NCI-H524 treated with DMSO at 0.1 percent for 48 hours (cell line): ENCODE measurements around the gene TMED10.
"Not testable (repeated sequence)": the region's sequence is repeated elsewhere in the genome, so short reads cannot be mapped to it uniquely, and the experiment has no call there.

ENCODE experiments used
- DNase-seq: peaks from one replicate; lab custom pipeline; 2025; lab: John Stamatoyannopoulos, UW

Gene TMED10

DNA sequence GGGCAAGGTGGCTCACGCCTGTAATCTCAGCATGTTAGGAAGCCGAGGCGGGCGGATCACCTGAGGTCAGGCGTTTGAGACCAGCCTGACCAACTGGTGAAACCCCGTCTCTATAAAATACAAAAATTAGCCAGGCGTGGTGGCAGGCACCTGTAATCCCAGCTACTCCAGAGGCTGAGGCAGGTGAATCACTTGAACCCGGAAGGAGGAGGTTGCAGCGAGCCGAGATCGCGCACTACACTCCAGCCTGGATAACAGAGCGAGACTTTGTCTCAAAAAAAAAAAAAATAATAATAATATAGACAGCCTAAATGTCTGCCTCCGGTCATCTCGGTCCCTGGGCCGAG, 49.0 kb downstream of the TMED10 start:
- DNase-seq, result not testable (repeated sequence)

DNA sequence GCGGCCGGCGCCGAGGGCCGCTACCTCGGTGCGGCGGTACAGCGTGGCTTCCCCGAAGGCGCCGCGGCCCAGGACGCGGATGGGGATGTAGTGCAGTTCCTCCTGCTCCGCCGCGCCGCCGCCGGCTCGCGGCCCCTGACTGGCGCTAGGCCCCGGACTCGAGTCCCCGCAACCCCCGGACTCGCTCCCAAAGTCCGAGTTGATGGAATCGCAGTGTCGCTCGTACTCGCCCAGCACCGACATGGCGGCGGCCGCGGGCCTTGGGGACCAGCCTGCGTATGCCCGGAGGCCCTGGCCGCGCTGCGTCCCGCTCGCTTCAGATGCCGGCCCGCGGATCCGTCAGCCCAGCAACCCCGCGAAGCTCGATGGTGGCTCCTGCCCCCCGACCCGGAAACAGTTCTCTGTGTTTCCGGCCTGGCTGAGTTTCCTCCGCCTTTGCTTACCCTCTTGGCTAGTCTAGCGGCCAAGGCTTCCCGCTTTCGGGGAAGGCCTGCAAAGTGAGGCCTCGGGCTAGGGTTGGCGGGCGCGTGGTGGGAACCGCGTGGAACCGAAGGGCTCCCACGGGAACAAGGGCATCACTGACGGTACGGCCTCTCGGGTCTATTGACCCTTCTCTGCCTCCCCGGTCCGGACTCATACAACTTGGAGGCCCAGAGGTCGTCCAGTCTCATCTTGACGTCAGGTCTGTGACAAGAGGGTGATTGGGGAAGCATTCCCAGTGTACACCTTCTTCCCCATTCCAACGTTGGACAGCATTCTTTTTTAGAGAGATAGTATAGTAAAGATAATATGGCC, 49.5 kb downstream of the TMED10 start, which contains the start of gene NEK9:
Gene NEK9 (minus strand): TSS at position 370 of the 795 bp plus-strand sequence. CDS start 127 bp downstream, at position 243.
- peak; percentile 68 for DNase-seq

DNA sequence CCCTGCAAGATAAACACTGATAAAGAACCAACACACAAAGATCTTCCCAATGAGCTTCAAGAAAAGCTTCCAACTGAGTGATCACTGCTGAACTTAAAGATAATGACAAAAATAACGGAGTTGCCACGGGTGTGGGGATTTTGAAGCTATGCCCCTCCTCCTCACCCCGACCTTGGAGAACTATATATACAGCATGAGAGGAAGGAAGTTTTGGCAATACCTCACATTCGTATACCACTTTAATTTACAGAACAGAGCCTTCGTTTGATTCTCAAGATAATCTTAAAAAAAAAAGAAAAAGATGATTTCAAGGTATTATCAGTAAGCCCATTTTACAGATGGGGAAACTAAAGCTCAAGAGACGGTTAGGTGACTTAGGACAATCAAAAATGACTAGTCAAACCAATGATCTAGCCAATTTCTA, 50.3 kb downstream of the TMED10 start:
- no peak for DNase-seq

DNA sequence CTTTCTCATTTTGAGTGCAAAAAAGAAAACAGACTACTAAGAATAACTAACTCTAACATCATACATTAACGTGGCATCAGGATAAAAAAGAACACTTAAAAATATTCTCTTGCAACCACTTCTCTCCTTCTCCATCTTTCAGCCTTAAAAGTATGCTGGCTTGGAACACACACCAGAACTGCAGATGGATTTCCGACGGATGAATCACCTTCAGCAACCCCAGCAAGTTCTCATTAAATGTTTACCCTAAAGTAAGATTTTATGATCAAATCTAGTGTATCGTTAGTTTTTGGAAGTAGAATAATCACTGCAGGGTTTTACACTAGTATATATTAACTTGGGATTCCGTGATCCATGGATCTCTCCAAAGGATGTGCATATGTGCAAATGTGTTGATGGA, 50.8 kb downstream of the TMED10 start:
- no peak for DNase-seq

DNA sequence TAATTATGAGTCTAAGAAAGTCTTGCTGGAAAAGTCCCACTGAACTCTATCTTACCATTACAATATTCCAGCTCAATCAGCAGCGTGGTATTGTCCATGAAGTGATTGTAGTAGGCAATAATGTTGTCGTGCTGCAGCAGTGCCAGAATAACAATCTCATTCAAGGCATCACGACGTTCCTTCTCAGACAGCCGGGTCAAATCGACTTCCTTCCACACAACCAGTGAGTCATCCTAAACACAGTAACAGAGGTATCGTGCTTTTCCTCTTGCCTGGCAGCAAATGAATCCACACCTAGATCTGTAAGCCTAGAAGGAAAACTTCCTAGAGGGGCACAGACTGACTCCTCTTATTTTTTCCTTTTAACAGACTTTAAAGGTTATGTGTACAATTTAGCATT, 52.4 kb downstream of the TMED10 start:
- no peak for DNase-seq

DNA sequence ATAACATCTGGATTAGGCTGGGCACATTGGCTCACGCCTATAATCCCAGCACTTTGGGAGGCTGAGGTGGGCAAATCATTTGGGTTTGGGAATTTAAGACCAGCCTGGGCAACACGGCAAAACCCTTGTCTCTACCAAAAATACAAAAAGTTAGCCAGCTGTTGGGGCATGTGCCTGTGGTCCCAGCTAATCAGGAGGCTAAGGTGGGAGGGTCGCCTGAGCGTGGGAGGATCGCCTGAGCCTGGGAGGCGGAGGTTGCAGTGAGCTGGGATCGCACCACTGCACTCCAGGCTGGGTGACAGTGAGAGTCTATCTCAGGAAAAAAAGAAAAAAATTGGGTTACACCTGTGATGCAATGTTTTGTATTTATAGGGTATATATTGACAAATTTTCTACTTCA, 54.9 kb downstream of the TMED10 start:
- no peak for DNase-seq

DNA sequence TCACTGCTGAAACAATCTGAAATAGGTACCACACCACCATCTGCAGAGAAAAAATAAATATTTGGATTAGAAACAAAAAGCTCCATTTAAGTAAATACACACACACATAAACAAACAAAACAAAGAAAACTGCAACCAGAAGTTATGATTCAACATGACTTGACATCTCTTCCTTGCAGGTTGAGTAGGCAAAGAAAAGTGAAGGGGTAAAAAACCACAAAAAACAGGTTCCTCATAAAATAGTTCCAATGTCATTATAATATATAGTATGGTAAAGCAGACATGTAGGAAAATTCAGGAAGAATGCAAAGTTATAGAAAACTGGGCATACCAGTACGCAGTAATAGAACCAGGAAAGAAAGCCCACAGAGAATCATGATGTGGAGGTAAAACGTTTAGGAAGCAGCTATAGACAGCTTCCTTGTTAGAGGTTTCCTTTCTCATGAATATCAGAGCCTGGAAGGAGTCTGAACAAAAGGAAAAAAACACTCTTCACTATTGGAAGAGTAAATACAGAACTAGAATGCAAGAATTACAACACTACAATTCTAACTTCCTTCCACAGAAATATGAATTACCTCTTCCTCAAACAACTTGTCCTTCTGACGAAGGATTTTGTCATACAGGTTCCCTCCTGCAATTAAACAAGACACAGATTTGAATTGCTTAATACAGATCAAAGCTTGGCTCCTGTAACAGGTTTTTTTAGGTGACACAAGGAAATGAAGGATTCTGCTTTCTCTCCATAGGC, 55.7 kb downstream of the TMED10 start:
- no peak for DNase-seq

DNA sequence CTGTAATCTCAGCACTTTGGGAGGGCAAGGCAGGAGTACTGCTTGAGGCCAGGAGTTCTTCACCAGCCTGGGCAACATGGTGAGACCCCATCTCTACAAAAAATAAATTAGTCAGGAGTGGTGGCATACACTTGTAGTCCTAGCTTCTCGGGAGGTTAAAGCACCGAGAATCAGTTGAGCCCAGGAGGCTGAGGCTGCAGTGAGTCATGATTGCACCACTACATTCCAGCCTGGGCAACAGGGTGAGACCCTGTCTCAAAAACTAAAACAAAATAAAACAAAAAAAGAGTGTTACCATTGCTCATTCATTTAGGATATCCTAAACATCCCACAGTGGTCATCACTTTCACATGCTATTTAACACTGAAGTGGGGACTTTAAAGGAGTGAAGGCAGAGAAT, 57.4 kb downstream of the TMED10 start:
- DNase-seq, result no peak

DNA sequence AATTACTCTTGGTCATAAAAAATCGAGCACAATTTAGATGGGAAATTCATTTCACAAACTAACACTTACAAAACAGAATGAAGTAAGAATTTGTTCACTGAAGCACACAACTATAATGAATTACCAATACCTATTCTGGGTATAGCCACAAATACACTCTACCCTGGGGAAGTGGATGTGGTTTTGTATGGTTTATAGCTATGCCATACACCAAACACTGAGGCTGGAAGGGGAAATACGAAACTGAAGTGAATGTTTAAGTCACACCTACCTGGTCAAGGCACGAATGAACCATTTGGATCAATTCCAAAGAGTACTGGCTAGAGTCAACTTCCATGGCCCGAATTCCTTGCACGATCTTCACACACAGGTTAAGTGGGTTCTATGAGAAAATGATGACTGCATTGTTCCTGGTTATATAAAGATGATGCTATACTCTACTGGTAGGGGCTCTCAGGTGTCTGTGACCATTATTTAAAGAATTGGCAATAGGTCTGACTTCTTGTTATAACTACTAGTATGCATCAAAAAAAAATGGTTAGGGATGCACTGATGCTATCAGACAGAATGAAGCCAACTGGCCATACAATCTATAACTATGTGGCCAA, 62.4 kb downstream of the TMED10 start:
- no peak for DNase-seq

DNA sequence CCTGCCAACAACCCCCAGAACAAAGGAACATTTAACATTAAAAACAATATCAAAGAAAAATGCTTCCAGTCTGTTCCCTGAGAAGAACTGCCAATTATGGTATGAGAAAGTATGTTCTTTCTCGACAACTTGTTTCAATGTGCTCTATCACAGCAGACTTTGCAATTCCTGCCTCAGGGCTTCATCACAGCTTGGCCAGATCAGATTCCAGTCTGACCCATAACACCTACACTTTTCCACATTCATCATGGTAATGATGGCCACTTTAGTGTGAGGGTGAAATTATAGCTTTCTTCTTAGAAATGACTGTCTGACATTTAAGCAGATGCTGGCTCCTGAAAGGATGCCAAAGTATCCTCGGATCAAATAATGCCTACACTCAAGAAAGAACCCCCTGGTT, 66.5 kb downstream of the TMED10 start:
- DNase-seq, result no peak

DNA sequence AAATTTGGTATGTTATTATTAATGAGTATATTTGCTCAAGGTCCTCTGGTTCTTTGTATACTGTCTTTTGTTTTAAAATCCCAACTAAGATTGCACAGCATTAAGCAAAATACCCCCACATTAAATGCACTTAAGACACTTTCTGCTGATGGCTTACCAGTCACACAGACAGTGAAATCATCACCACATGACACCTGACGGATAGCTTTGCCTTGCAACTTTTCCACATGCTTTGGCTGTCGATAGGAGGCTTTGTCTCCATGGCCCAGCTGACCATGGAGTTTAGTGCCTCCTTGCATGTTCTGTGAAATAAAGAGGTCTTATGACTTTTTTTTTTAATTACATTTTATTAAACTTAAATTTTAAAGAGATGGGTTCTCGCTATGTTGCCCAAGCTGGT, 69.2 kb downstream of the TMED10 start:
- no peak for DNase-seq

DNA sequence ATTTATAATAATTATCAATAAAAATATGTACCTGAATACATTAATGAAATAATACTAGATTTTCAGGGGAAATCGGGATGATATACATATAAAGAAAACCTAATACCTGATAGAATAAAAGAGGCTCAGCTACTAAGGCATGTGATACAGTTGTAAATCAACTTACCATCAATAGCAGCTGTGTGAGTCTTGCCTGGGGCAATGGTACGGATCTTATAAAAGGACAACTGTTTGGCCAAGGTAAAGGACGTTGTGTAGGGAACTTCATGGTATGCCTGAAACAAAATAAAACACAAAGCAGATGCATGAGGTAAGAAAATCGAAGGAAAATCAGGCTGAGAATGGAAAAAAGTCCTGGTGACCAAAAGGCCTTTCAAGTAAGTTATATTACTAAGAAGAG, 74.9 kb downstream of the TMED10 start:
- no peak for DNase-seq

DNA sequence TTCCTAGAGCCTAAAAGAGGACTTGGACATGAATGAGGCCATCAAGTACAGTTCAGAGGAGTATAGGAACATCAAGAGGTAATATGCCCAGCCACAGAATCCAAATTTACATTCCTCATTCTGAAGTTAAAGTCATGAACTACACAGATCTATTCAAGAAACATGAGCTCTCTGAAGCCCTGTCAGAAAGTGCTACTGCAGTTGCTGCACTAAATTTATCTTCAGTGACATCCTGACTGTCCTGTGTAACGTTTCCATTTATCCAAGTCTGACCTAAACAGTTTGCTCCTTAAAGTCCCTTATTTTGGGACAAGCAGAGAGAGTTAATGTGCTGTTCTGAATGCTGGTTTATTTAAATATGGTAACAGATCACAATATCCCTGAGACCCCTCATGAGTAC, 77.7 kb downstream of the TMED10 start:
- DNase-seq, result no peak

DNA sequence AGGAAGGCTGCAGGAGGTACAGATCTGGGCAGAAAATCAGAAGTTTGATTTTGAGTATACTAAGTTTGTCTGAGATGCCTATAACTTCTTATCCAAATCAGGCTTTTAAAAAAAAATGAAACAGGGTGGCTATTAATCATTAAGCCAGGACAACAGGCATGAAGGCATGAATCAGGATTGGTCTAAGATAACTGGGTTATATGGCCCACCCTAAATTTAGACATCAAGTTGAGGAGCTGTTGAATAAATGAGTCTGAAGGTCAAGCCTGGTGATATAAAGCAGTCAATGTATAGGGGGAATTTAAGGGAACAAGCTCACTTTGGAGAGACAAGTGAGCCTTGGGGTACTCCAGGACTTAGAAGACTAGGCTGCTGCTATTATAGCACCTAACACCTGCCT, 78.2 kb downstream of the TMED10 start:
- no peak for DNase-seq

DNA sequence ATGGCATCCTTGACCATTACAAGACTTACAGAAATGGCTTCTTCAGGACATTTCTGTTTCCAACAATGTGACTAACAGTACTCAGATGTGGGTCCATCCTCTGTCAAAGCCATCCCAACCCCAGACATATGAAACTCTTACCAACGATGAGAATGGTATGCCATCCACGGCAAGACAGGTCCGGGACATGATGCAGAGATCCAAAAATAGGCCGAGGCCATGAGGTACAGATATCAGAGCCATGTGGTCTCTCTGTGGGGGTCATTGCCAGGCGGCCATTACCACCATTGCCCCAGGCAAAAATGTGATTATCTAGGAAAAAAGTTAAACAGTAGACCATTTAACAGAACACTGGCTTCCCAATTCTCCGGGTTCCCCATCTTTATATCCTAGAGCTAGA, 79.5 kb downstream of the TMED10 start:
- DNase-seq, result no peak

DNA sequence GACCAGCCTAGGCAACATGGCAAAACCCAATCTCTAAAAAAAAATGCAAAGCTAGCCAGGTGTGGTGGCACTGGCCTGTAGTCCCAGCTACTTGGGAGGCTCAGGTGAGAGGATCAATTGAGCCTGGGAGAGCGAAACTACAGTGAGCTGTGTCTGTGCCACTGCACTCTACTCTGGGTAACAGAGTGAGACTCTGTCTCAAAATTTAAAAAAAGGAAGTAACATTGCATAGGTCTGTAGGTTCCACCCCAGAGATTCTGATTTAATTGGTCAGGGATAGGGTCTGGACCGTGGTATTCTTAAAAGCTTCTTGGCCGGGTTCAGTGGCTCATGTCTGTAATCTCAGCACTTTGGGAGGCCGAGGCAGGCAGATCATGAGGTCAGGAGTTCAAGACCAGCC, 80.7 kb downstream of the TMED10 start:
- no peak for DNase-seq

DNA sequence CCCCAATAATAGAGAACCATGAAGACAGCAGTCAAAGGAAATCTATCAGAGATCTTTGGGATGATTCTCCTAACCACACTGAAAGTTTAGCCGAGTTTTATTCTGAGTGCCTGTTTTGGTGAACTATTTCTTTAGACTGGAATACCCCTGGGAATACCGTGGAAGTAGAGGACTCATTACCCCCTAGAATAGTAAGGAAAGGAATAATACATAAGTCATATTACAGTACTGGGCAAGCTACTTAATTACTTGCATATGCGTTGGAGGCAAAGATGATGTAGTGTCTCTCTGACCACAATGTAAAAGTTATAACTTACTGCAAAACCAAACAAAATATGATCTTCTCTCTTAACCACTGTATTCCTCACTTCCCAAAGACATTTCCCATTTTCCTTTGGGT, 81.5 kb downstream of the TMED10 start:
- no peak for DNase-seq

DNA sequence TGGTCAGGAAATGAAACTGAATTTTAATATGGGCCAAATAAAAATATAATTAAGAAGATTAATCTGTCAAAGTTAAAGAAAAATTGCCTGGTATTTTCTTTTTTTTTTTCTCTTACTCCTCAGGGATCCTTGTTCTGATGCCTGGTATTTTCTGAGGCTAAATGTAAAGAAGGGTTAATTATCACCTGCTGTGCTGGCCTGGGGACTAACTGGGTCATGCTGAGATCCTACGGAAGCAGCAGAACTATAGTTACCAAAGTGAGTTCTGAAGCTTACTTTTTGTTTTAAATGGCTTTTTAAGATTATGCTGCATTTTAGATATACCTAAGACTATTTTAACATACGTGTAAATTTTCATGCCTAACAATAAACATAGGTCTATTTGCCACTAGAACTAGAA, 83.7 kb downstream of the TMED10 start:
- no peak for DNase-seq

DNA sequence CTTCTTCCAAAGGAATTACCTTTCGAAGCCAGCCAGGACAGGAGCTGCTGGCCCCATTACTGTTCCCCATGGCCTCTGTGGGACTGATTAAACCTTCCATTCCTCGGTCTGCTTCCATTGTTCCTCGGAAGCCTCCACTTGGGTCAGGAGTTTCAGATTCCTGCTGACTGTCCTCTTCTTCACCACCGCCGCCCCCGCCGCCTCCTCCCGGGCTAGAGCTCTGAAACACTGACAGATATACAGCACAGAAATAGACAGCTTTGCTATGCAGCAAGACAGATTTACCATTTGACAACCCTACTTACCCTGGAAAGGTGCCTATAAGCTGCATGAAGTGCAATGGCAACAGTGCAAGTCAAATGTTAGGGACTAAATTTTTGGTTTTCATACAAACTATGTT, 85.2 kb downstream of the TMED10 start:
- no peak for DNase-seq

DNA sequence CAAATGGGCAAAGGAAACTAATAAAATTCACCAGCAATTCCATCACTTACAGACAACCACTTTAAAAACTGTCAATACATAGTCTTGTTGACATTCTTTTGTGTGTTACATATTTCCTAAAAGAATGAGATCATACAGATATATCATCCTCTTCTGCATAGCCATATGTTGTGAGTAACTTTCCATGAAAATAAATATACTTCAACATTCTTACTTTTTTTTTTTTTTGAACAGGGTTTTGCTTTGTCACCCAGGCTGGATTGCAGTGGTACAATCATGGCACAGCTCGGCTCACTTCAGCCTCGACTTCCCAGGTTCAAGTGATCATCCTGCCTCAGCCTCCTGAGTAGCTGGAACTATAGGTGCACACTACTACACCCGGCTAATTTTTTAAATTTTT, 86.1 kb downstream of the TMED10 start:
- no peak for DNase-seq

DNA sequence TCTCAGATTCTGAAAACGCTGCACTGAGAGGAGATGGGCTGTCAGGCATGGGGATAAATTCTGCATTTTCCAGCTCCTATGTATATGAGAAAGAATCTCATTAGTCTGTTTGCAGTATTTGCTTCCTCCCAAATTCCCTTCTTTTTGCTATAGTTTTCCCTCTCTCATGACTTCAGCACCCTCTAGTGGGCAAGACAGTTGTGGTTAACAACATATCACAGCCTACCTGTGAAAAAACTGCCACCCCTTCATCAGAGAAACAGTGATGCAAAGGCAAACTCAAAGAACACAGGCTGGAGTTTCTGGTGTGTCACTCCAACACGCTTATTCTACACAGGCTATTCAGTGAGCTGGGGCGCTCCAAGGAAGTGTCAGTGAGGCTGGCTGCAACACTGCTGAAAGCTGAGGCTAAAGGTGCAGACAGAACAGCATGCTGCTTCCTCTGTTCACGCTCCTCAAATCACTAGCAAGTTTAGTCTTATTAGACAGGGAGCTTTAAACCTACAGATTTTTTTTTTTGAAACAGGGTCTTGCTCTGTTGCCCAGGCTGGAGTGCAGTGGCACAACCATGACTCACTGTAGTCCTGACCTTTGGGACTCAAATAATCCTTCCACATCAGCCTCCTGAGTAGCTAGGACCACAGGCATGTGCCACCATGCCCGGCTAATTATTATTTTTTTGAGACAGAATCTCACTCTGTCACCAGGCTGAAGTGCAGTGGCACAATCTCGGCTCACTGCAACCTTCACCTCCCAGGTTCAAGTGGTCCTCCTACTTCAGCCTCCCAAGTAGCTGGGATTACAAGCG, 87.6 kb downstream of the TMED10 start:
- no peak for DNase-seq

DNA sequence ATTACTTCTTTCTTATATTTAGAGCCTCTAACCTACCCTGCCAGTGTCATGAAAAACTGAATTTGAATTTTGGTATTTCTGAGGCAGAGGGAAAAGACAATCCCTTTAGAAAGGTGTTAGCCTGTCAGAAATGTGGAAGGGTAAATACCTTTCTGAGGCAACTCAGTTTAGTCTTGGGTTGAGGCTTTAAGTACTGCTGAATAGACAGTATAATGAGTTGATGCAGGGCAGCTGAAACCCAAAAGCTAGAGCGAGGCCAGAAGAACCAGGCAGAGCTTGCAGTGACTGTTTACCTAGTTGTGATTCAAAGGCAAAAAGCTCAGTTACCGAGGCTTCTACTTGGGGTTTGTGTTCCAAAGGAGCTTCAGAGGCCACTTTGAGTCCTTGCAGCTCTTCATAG, 88.3 kb downstream of the TMED10 start:
- no peak for DNase-seq
